ENCODE data around the gene GNA15. TPM values are rescaled to one million over a fixed set of nuclear protein-coding genes. Genes with fewer than 3 reads are reported as not detected.

The GNA15 gene
- total and polyA plus RNA-seq, 2 of the 8 experiments (the other 6 are each of a cell fraction or from before 2014, with no cell fraction given) = 0.26 to 0.45 TPM

- Histone ChIP-seq H3K23ac (ENCODE audit: insufficient read length) (no peak overlapping the region), H2BK12ac (ENCODE audit: low read depth, low read length) (no peak overlapping the region), H3K27me3 (replicated peaks in 1 of 4; ENCODE audit: control insufficient read depth in 3 of 4, extremely low read depth in 1 of 4, insufficient read depth in 3 of 4, low read length in 3 of 4) (no peaks in the 10 kb centered on the region), H4K20me1 (replicated peaks in 1 of 2; ENCODE audit: control insufficient read depth in 1 of 2, insufficient read depth in 2 of 2, low read length in 2 of 2) (peaks cover 18 to 34% of the 10 kb centered on the region in 2 experiments), H3K79me2 (ENCODE audit: control insufficient read depth in 1 of 2, insufficient read depth in 2 of 2, low read length in 2 of 2) (peaks cover 0 to 40% of the 10 kb centered on the region in 2 experiments; a peak in 3 of 4 replicates), H4K5ac (ENCODE audit: insufficient read length, low read depth, low read length) (no peak overlapping the region), H2AK5ac (ENCODE audit: low read depth, low read length) (no peak overlapping the region), H3K9me3 (ENCODE audit: insufficient read depth in 2 of 2, low read depth in 1 of 2, low read length in 1 of 2) (no peaks in the 10 kb centered on the region), H2AFZ (ENCODE audit: low read length) (no peak overlapping the region), H3K14ac (ENCODE audit: insufficient read length) (no peak overlapping the region), H3K18ac (ENCODE audit: extremely low read depth, low read length) (no peak overlapping the region), H2BK5ac (ENCODE audit: low read depth, low read length) (no peak overlapping the region), H3K23me2 (ENCODE audit: low read depth, low read length) (no peaks in the 10 kb centered on the region), H3K36me3 (ENCODE audit: control insufficient read depth in 2 of 4, insufficient read depth in 4 of 4, low read length in 3 of 4) (peaks cover 0 to 9% (median 6%) of the 10 kb centered on the region in 4 experiments; a peak in 3 of 8 replicates), H3K4me3 (ENCODE audit: extremely low read depth in 1 of 4, insufficient read depth in 2 of 4, low read depth in 3 of 4, low read length in 4 of 4) (no peak overlapping the region), H3K56ac (replicated peaks; ENCODE audit: insufficient read length, low read depth, low read length) (no peak overlapping the region), H3K4ac (replicated peaks; ENCODE audit: insufficient read length, low read depth, low read length) (no peak overlapping the region), H3K79me1 (ENCODE audit: low read depth, low read length) (peaks cover 29% of the 10 kb centered on the region), H3K4me2 (ENCODE audit: insufficient read depth in 1 of 2, low read depth in 2 of 2, low read length in 2 of 2) (no peak overlapping the region), H3K9ac (replicated peaks in 1 of 4; ENCODE audit: extremely low read depth in 1 of 4, low read depth in 3 of 4, low read length in 3 of 4) (no peak overlapping the region), H3K27ac (ENCODE audit: low read depth, low read length) (no peak overlapping the region), H3K4me1 (replicated peaks in 1 of 4; ENCODE audit: control insufficient read depth in 3 of 4, insufficient read depth in 4 of 4, low read length in 3 of 4) (peaks cover 0 to 6% (median 3%) of the 10 kb centered on the region in 4 experiments; a peak in 4 of 7 replicates), H4K8ac (ENCODE audit: extremely low read depth, insufficient read depth, low read length) (no peak overlapping the region), H2BK20ac (ENCODE audit: low read length) (no peak overlapping the region), H4K91ac (replicated peaks; ENCODE audit: insufficient read length, low read length) (no peak overlapping the region), H2BK120ac (replicated peaks; ENCODE audit: low read depth, low read length) (no peak overlapping the region), H2BK15ac (ENCODE audit: low read length) (no peak overlapping the region)
- no peak for DNase-seq (ENCODE audit: low read depth in 1 of 2, low spot score in 2 of 2)
- POLR2A ChIA-PET (ENCODE audit: partially characterized antibody) = no interaction called here
- 94% methylated on average over 35 of the region's 40 CpGs; no CpG with 5 or more reads in 1 of the 2 experiments for WGBS, 2 experiments (ENCODE audit: extremely low coverage in 1 of 2, insufficient coverage in 1 of 2, insufficient read length in 1 of 2, insufficient replicate concordance in 2 of 2, low coverage in 1 of 2, low lambda C conversion rate in 2 of 2, missing lambda C conversion rate in 1 of 2)
- CTCF ChIA-PET (ENCODE audit: partially characterized antibody) = interaction anchor here (1.0 kb wide), 1 partner anchor 10 kb away, joined by 5 read pairs; no protein-coding TSS in a partner anchor
- FAIRE-seq = no peak
- TF ChIP-seq SIX5 (IDR thresholded peaks at IDR 0.05; ENCODE audit: low read depth, low read length) (no peak), USF2 (IDR thresholded peaks at IDR 0.05; ENCODE audit: low read length) (no peak), RXRA (IDR thresholded peaks at IDR 0.05; ENCODE audit: insufficient read depth, low read depth, low read length) (no peak), KDM5A (IDR thresholded peaks at IDR 0.05; ENCODE audit: low read length) (no peak), CREB1 (IDR thresholded peaks at IDR 0.05) (no peak), RBBP5 (IDR thresholded peaks at IDR 0.05; ENCODE audit: borderline replicate concordance, low read depth, low read length) (no peak), RFX5 (IDR thresholded peaks at IDR 0.05; ENCODE audit: borderline replicate concordance, low read depth, low read length) (no peak), BRCA1 (IDR thresholded peaks at IDR 0.05; ENCODE audit: low read depth, low read length) (no peak), CTCF (IDR thresholded peaks at IDR 0.05; ENCODE audit: control extremely low read depth in 1 of 3, insufficient read depth in 1 of 3, low read depth in 1 of 3, low read length in 3 of 3) (no peak)
Measured at GRCh38 chr19:3193256-3194105, 57.6 kb downstream of the GNA15 start.
